PC-9 (cell line): ENCODE data around the gene ASZ1.

Experiments used
- CTCF ChIP-seq: fragments of 200-600 bp; sonication (generic); conservative IDR thresholded peaks from 2 replicates; pipeline ENCODE4 v1.6.1; 2017; ENCODE audit warnings: mixed run types, antibody characterized with exemption, mild to moderate bottlenecking, moderate library complexity
- EZH2 ChIP-seq: fragments of 200-600 bp; sonication (generic); IDR thresholded peaks from 2 replicates; pipeline ENCODE4 v1.8.0; 2017; ENCODE audit warnings: antibody characterized with exemption, low read depth

GRCh38 chr7:117347480-117347879 is 79.8 kb downstream of the ASZ1 start:
- TF ChIP-seq EZH2 (no peak), CTCF (no peak)
